ENCODE measurements around the gene GBP2.
"Not testable (repeated sequence)": the region's sequence is repeated elsewhere in the genome, so short reads cannot be mapped to it uniquely, and the experiment has no call there.

DNA sequence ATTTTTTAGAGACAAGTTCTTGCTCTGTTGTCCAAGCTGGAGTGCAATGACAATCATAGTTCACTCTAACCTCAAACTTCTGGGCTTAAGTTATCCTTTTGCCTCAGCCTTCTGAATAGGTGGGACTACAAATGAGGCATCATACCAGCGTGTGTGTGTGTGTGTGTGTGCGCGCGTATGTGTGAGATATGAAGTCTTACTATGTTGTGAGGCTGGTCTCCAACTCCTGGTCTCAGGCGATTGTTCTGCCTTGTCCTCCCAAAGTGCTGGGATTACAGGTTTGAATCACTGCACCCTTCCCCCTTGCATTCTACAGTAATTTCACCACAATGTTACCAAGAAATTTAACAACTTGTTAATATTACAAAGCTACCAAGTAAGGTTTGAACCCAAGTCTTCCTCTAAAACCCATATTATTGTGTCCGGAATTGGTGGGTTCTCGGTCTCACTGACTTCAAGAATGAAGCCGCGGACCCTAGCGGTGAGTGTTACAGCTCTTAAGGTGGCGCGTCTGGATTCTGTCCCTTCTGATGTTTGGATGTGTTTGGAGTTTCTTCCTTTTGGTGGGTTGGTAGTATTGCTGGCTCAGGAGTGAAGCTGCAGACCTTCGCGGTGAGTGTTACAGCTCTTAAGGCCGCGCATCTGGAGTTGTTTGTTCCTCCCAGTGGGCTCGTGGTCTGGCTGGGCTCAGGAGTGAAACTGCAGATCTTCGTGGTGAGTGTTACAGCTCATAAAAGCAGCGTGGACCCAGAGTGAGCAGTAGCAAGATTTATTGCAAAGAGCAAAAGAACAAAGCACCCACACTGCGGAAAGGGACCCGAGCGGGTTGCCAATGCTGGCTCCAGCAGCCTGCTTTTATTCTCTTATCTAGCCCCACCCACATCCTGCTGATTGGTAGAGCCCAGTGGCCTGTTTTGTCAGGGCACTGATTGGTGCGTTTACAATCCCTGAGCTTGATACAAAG, 970 bp upstream of the GBP2 start:
- TF ChIP-seq POLR2A (IDR thresholded peaks at IDR 0.05): peak; percentile 45 to 47
- TF ChIP-seq, protein P1, sequence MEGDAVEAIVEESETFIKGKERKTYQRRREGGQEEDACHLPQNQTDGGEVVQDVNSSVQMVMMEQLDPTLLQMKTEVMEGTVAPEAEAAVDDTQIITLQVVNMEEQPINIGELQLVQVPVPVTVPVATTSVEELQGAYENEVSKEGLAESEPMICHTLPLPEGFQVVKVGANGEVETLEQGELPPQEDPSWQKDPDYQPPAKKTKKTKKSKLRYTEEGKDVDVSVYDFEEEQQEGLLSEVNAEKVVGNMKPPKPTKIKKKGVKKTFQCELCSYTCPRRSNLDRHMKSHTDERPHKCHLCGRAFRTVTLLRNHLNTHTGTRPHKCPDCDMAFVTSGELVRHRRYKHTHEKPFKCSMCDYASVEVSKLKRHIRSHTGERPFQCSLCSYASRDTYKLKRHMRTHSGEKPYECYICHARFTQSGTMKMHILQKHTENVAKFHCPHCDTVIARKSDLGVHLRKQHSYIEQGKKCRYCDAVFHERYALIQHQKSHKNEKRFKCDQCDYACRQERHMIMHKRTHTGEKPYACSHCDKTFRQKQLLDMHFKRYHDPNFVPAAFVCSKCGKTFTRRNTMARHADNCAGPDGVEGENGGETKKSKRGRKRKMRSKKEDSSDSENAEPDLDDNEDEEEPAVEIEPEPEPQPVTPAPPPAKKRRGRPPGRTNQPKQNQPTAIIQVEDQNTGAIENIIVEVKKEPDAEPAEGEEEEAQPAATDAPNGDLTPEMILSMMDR (IDR thresholded peaks at IDR 0.05): not testable (repeated sequence)

Measured in Peyer's patch (tissue), 4 donors.